IPS-18a (cell line): ENCODE data around the gene WASHC2C.
A peak's percentile ranks its signal among the peaks of the same experiment; 100 is the strongest.
"Not testable (repeated sequence)": the region's sequence is repeated elsewhere in the genome, so short reads cannot be mapped to it uniquely, and the experiment has no call there.

Source experiments
- H3K27ac ChIP-seq: one replicate; pipeline ENCODE4 v1.5.1; 2013; ENCODE audit warnings: low read length
- H3K27me3 ChIP-seq: one replicate; pipeline ENCODE4 v1.6.1; 2013; ENCODE audit warnings: mild to moderate bottlenecking, low read length; ENCODE audit not compliant: control insufficient read depth, insufficient read depth
- H3K36me3 ChIP-seq: one replicate; pipeline ENCODE4 v1.6.1; 2013; ENCODE audit warnings: low read depth, low read length; ENCODE audit not compliant: control insufficient read depth
- H3K4me1 ChIP-seq: one replicate; pipeline ENCODE4 v1.6.1; 2013; ENCODE audit warnings: low read depth, low read length; ENCODE audit not compliant: control insufficient read depth
- H3K4me3 ChIP-seq: one replicate; pipeline ENCODE4 v1.5.1; 2013; ENCODE audit warnings: low read length
- H3K9ac ChIP-seq: one replicate; pipeline ENCODE4 v1.6.1; 2013; ENCODE audit warnings: mild to moderate bottlenecking, low read length, moderate library complexity
- H3K9me3 ChIP-seq: one replicate; pipeline ENCODE4 v1.6.1; 2013; ENCODE audit warnings: low read depth, low read length; ENCODE audit not compliant: control insufficient read depth

WASHC2C gene

GRCh38 chr10:45726703-45727420 is at the start of gene WASHC2C:
TSS of gene WASHC2C (plus strand) at chr10:45727266. CDS start at chr10:45727318, 52 bp downstream.
- not testable (repeated sequence) for H3K4me1 ChIP-seq, H3K27ac ChIP-seq, H3K36me3 ChIP-seq, H3K9me3 ChIP-seq, H3K27me3 ChIP-seq
- Histone ChIP-seq H3K4me3 (peak within 1 kb of the TSS; percentile 60), H3K9ac (peak within 1 kb of the TSS; percentile 22)

DNA sequence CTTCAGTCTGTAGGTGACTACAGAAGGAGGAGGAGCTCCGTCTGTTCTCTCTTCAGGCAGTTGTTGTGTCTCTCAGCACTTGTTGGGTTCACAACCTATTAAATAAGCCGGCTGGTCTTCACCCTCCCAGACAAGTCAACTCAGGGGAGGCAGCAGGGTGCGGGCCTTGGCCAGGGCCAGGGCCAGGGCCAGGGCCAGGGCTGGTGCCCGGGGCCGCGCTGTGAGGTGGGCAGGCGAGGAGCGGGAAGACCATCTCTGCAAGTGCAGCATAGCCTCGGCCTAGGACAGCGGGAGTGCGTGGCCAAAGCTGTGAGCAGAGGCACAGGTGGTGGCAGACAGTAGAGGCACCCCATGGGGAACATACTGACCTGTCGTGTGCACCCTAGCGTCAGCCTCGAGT is 48.6 kb upstream of the WASHC2C start:
- not testable (repeated sequence) for H3K9me3 ChIP-seq, H3K9ac ChIP-seq, H3K27ac ChIP-seq, H3K36me3 ChIP-seq, H3K4me3 ChIP-seq, H3K4me1 ChIP-seq, H3K27me3 ChIP-seq

GRCh38 chr10:45710200-45710796 is 16.8 kb upstream of the WASHC2C start:
- not testable (repeated sequence) for H3K4me3 ChIP-seq, H3K4me1 ChIP-seq, H3K27ac ChIP-seq, H3K27me3 ChIP-seq, H3K36me3 ChIP-seq, H3K9ac ChIP-seq, H3K9me3 ChIP-seq

DNA sequence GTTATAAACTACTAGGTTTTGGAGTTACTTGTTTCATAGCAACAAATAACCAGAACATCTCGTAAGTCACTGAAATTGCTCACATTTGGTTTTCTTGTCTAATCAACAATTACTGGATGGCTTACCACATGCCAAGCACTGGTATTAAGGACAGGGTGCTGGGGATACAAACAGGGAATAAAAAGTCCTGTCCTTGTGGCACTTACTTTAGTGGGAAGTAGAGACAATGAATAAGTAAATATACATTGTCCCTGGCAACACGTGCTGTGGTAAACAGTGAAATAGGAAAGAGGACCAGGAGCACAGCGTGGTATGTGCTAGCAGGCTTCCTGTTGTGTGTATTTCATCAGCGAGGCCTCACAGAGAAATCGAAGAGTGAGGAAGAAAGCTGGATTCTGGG is 15.8 kb upstream of the WASHC2C start:
- not testable (repeated sequence) for H3K4me3 ChIP-seq, H3K27me3 ChIP-seq, H3K9ac ChIP-seq, H3K36me3 ChIP-seq, H3K9me3 ChIP-seq, H3K27ac ChIP-seq, H3K4me1 ChIP-seq

- H3K27ac ChIP-seq, H3K4me3 ChIP-seq, H3K27me3 ChIP-seq, H3K36me3 ChIP-seq, H3K4me1 ChIP-seq, H3K9ac ChIP-seq, H3K9me3 ChIP-seq: not testable (repeated sequence)
These were observed 10.0 kb upstream of the WASHC2C start for GRCh38 chr10:45717053-45717452.

DNA sequence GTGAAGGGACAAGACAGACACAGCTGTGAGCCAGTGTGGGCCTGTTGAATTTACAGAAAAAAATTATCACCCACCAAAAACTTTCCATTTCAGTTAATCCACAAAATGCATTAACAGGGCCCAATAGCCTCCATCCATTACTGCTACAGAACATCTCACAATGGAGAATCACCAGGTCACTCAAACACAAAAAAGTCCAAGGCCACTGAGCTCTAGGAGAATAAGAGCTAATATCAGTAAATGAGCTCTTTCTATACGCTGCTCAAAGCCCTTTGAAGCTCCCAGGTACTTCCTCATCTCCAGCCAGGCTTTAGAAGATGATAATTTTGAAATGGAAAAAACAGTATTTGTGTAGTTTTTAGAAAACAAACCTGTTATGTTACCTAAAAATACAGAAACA is 9.4 kb upstream of the WASHC2C start:
- H3K27me3 ChIP-seq, H3K36me3 ChIP-seq, H3K4me1 ChIP-seq, H3K9ac ChIP-seq, H3K9me3 ChIP-seq, H3K4me3 ChIP-seq, H3K27ac ChIP-seq: not testable (repeated sequence)

DNA sequence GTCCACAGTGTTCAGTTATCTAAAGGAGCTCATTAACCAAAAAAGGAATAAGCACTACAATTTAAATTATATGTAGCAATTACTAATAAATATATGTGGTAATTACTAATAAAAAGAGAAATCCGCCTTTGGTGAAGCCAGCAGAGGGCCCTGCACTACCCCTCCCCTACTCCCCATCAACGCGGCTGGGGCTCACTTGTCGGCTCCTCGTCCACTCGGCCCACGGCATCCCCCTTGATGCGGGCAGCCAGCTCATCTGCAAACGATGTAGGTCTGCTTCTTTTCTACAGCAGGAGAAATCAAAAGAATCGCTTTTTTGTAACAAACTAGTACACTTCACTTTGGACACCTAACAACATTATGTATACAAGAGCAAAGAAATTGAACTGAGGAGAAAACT is 5.6 kb upstream of the WASHC2C start:
- H3K27me3 ChIP-seq, H3K27ac ChIP-seq, H3K9ac ChIP-seq, H3K36me3 ChIP-seq, H3K4me1 ChIP-seq, H3K9me3 ChIP-seq, H3K4me3 ChIP-seq: not testable (repeated sequence)

- not testable (repeated sequence) for H3K4me3 ChIP-seq, H3K9me3 ChIP-seq, H3K36me3 ChIP-seq, H3K4me1 ChIP-seq, H3K27ac ChIP-seq, H3K9ac ChIP-seq, H3K27me3 ChIP-seq
These were observed 3.2 kb upstream of the WASHC2C start for GRCh38 chr10:45723851-45724250.

DNA sequence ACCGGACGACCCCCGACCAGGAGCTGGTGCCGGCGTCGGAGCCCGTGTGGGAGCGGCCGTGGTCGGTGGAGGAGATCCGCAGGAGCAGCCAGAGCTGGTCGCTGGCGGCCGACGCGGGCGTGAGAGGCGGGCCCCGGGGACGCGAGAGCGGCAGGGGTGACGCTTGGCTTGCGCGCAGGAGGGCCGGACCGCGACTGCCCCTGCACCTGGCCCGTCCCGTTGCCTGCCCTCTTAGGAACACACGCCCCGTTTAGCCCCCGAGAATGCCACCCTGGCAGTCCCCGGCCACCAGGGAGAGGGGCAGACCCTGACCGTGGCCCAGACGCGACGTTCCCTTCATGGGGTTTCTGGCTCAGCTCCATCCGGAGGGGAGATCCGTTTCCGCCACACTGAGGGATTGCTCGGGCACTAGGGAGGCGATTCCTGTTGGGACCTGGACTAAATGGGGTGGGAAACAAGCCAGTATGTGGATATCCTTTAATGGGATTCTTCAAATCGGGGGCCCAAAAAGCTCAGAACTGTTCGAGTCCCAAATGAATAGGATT is 427 bp downstream of the WASHC2C start:
- H3K4me1 ChIP-seq, H3K36me3 ChIP-seq, H3K9me3 ChIP-seq, H3K27ac ChIP-seq, H3K27me3 ChIP-seq: not testable (repeated sequence)
- peak overlapping the region; percentile 60 for H3K4me3 ChIP-seq
- peak overlapping the region; percentile 22 for H3K9ac ChIP-seq

GRCh38 chr10:45734449-45734848 is 7.4 kb downstream of the WASHC2C start:
- not testable (repeated sequence) for H3K27ac ChIP-seq, H3K4me1 ChIP-seq, H3K4me3 ChIP-seq, H3K36me3 ChIP-seq, H3K9ac ChIP-seq, H3K9me3 ChIP-seq, H3K27me3 ChIP-seq

DNA sequence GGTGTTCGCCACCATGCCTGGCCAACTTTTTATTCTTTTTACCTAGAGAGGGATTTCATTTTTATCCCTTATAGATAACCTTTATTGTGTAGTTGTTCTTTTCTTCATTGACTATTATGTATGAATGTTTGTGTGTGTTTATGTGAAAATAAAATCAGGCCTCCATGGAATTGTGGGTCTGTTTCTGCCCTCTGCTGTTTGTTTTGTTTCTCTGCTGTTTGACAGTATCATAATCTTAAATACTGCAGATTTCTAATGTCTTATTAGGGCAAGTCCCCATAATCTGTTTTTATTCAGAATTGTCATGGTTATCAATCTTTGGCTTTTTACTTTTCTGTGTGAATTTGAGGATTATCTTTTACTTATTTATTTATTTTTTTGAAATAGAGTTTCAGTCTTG is 7.8 kb downstream of the WASHC2C start:
- not testable (repeated sequence) for H3K9me3 ChIP-seq, H3K4me1 ChIP-seq, H3K27me3 ChIP-seq, H3K27ac ChIP-seq, H3K36me3 ChIP-seq, H3K9ac ChIP-seq, H3K4me3 ChIP-seq

GRCh38 chr10:45741559-45741958 is 14.5 kb downstream of the WASHC2C start:
- not testable (repeated sequence) for H3K9ac ChIP-seq, H3K4me1 ChIP-seq, H3K4me3 ChIP-seq, H3K36me3 ChIP-seq, H3K9me3 ChIP-seq, H3K27ac ChIP-seq, H3K27me3 ChIP-seq
